SW480 (cell line): ENCODE measurements around the gene SYNDIG1.

Experiments
- DNase-seq: peaks from one replicate; pipeline ENCODE4 v3.0.0-alpha.2; 2016; ENCODE audit warnings: low spot score

The SYNDIG1 gene

GRCh38 chr20:24585796-24586522 lies 116.5 kb downstream of the SYNDIG1 start:
- DNase-seq: no peak

DNA sequence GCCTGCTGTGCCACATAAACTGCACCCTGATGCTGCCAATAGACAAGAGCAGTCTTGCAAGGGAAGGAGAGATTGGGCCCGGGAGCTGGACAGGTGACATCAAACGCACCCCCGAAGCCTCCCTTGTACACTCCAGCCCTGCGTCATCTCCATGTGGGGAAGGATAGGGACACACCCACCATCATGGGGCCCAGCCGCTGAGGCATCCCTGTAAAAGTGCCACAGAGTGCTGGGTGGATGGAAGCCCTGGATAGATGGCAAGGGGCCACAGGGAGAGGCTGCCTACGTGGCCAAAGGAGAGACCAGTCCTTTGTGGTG lies 117.1 kb downstream of the SYNDIG1 start:
- DNase-seq: no peak

GRCh38 chr20:24587384-24588046 lies 118.1 kb downstream of the SYNDIG1 start:
- no peak for DNase-seq

GRCh38 chr20:24588047-24588635 lies 118.7 kb downstream of the SYNDIG1 start:
- no peak for DNase-seq

GRCh38 chr20:24588725-24589340 lies 119.4 kb downstream of the SYNDIG1 start:
- no peak for DNase-seq

- no peak for DNase-seq
These were observed 120.0 kb downstream of the SYNDIG1 start for GRCh38 chr20:24589381-24589780.

DNA sequence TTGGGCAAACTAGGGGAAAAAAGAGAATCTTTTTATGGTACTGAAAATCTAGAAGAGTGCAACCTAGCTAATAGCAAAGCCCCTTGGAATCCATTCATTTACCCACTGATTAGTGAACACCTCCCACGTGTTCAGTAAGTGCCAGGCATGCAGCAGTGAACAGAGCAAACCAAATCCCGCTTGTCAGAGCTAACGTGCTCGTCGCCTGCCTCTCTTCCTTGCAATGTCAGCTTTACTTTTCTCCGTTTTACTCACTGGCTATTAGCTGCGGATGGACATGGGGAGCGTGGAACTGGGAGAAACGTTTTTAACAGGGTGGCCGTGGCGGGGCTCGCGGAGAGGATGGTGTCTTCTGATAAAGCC lies 120.4 kb downstream of the SYNDIG1 start:
- no peak for DNase-seq

DNA sequence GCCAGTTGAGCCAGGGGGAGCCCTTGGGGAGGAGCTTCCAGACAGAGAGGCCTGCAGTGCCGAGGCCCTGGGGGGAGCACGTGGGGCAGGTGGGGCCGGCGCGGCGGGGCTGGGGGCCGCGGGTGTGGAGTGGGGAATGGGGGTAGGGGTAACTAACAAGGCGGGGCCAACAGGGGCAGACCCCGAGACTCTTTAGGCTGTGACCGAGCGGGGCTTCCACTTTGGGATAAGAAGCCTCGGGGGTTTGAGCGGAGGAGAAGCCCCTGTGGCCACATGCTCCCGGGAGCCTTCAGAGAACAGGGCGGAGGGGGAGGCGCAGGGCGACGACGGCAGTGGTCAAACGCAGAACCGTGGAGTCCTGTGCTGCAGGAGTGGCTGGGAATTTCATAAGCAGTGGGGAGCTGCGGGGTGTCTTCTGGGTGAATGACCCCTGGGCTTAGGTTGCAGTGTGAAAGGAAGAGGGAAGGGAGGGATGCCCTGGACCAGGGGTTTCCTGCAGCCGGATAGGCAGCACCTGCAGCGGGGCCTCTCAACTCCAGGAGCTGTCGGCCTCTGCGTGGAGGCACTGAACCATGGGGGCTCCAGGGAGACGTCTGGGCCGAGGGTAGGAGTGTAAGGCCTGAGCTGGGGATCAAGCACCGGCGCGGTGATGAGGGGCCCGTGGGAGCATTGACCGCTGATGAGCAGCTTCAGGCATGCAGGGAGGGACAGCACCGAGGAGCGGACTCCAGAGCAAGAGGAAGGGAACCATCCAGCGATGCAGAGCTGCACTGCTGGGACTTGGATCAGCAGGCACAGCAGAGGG lies 121.0 kb downstream of the SYNDIG1 start:
- no peak for DNase-seq

DNA sequence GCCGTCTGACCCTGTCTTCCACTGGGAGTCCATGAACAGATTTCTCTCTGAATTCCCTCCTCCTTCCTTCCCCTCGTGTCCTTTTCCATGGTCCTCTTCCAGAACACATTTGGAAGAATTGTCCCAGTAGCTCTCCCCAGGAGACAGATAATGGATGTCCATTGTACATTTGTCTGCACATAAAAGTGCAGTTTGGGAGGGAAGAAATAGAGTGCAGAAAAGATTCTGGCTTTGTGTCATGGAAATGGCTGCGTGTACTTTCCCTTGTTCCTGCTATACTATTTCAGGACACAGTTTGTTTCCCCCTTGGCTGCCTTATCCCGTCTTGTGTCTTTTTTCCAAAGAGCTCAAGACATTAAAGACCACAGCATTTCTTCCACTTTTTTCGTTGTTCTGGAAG lies 127.6 kb downstream of the SYNDIG1 start:
- DNase-seq: no peak

DNA sequence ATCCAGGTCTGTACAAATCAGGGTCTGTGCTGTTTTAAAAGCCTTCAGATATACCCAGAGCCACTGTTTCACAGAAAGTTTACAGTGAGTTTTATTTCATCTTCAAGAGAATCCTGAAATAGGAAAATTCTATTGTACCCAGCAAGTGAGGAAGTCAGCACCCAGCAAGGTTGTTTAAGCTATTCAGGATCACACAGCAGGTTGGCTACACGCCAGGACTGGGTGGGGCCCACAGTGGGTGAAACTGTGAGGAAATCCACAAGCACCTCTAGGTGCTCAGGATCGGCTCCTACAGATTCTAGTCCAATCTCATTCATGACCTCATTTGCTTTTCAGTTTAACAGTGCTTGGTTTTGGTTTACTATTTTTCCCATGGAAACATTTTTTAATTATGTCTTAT lies 128.9 kb downstream of the SYNDIG1 start:
- DNase-seq: no peak

DNA sequence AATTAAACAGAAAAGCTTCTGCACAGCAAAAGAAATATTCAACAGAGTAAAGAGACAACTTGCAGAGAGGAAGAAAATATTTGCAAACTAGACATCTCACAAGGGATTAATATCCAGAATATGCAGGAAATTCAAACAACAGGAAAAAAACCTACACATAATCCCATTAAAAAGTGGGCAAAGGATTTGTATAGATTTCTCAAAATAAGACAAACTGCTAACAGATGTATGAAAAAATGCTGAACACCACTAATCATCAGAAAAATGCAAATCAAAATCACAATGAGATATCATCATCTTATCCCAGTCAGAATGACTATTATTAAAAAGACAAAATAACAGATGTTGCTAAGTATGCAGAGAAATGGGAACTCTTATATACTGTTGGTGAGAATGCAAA lies 129.6 kb downstream of the SYNDIG1 start:
- DNase-seq: no peak

DNA sequence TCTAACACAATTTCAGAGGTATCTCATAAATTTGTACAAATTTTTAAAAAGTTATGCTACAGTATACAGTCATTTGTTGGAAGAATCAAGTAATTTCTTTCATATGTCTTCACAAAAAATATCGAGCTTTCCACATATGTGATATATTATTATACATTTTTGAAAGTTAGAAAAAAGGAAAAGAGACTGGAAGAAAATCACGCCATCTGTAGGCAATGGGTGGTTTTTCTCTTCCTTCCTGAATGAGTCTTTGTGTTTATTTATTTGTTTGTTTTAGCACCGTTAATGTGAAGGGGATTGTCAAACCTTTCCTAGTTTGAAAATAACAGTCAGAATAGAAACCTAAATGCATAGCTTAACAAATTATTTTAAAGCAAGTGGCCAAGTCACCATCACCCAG lies 130.6 kb downstream of the SYNDIG1 start:
- no peak for DNase-seq

DNA sequence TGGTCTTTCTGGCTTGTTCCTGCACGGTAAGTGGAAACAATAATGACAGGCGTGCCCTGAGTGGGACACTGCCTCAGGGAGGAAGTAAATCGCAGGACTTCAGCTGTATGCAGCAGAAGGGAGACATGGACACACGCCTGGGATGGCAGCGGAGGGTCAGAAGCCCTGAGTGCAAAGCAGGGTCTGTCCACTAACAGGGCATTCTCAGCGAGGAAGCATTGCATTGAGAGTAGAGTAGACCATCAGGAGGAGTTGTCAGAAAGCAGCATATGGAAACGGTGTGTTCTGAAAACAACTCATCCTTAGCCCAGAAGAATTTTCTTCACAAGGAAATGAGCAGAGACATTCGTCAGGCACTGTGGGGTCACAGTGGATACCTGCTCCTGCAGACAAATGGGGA lies 134.0 kb downstream of the SYNDIG1 start:
- DNase-seq: no peak

DNA sequence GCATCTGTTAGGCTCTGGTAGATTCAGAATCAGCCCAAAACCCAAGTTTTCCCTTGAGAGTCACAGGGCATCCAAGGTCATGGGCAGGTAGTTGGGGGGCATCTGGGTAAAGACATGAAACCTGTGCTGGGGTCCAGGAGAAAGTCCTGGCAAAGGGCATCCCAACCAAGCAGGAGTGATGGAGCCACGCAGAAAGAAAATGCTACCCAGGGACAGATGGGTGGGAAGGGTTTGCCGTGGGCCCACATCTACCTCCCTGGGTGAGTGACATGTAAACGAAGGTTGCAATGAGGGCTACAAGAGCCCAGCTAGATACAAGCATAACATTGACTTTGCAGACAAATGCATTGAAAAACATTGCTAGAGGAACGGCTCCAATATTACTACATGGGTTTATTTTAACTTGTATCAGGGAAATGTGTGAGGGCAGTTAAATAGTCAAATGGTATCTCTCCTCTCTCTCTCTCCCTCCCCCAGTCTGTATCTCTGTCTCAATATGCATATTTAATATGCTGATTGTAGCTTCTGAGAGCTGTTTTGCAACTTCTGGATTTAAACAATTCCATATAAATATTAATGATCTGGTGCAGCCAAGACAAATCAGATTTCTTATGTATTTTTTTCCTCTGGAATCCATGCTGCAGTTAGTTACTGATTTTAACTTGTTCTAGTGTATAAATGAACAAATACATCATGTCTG lies 135.7 kb downstream of the SYNDIG1 start:
- no peak for DNase-seq

DNA sequence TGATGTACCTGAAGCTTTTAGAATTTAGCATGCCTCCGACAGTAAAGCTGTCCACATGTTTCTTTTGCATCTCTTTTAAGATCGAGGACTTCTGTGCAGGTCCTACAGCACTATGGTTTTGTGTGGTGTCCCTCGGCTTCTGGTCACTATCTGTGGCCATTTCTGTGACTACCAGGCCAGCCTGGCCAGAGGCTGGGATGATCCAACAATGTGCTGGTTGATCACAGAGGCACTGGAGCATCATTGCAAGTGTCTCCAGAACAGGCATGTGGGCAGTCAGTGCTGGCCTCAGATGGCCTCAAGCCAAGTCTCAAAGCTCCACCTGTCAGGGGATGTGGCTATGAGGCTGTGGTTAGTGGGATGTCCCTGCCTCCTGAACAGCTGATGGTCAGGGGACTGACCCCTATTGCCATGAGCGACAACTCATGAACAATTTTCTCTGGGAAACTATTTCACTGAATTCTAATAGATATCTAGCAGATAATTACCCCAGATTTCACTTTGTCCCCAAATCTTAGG lies 136.6 kb downstream of the SYNDIG1 start:
- DNase-seq: no peak

DNA sequence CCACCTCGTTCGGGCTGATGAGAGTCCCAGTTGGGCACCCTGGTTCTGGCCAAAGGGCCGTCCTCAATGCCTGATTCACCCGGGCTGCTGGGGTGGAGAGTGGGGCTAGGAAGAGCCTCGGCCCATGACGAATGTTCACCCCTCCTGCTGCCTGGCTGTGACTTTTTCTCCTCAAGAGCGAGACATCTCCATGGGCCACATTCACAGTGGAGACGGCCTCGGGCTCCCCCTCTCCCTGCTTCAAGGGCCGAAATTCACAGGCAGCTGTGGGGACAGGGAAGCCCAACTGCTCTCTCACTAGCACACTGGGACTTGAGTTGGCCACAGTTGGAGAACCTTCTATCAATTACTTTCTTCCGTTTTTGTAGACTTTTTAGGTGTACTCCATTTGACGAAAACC lies 138.0 kb downstream of the SYNDIG1 start:
- DNase-seq: no peak

- no peak for DNase-seq
These were observed 139.7 kb downstream of the SYNDIG1 start for GRCh38 chr20:24608926-24609667.

DNA sequence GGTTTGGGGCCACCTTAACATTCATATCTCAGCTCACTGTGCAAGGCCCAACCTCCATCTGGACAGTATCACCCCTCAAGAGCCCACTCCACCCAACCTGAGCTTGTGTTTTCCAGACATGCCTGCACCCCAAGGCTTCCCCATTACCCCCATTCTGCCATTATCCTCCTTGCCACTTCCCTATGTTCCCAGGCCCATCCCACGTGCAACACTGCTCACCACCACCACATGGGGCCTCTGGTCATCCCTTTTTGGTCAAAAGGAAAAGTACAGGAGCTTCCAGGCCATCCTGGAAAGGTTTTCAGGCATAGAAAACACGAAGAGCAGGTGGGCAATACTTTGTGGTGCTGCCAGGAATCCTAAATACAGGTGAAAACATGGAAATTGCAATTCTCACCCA lies 140.3 kb downstream of the SYNDIG1 start:
- no peak for DNase-seq

GRCh38 chr20:24610341-24611115 lies 141.1 kb downstream of the SYNDIG1 start:
- DNase-seq: no peak
